ENCODE measurements around the gene ATP5ME.
A peak's percentile ranks its signal among the peaks of the same experiment; 100 is the strongest.
"Not testable (repeated sequence)": the region's sequence is repeated elsewhere in the genome, so short reads cannot be mapped to it uniquely, and the experiment has no call there.

Gene ATP5ME

GRCh38 chr4:704971-705277 lies 30.8 kb upstream of the ATP5ME start:
- DNase-seq = no peak

- DNase-seq = no peak
These were observed 30.3 kb upstream of the ATP5ME start for GRCh38 chr4:704198-704891.

GRCh38 chr4:703336-704197 lies 29.5 kb upstream of the ATP5ME start:
- DNase-seq = no peak

- DNase-seq = no peak
These were observed 28.6 kb upstream of the ATP5ME start for GRCh38 chr4:702618-703048.

- DNase-seq = no peak
These were observed 26.6 kb upstream of the ATP5ME start for GRCh38 chr4:700587-701264.

GRCh38 chr4:699816-700580 lies 25.9 kb upstream of the ATP5ME start:
- no peak for DNase-seq

- DNase-seq = not testable (repeated sequence)
These were observed 20.4 kb upstream of the ATP5ME start for GRCh38 chr4:694341-694940.

- no peak for DNase-seq
These were observed 18.9 kb upstream of the ATP5ME start for GRCh38 chr4:692771-693554.

GRCh38 chr4:689723-690122 lies 15.6 kb upstream of the ATP5ME start:
- DNase-seq = no peak

- no peak for DNase-seq
These were observed 15.0 kb upstream of the ATP5ME start, which contains the start of gene SLC49A3 for GRCh38 chr4:688854-689681. Gene SLC49A3 (minus strand): TSS chr4:689151. CDS start chr4:689127, 24 bp downstream.

GRCh38 chr4:687971-688853 lies 14.1 kb upstream of the ATP5ME start:
- DNase-seq = no peak

- DNase-seq = peak; percentile 54
These were observed 13.2 kb upstream of the ATP5ME start for GRCh38 chr4:687048-687970.

- no peak for DNase-seq
These were observed 12.5 kb upstream of the ATP5ME start for GRCh38 chr4:686413-687040.

- DNase-seq = no peak
These were observed 11.8 kb upstream of the ATP5ME start for GRCh38 chr4:685679-686412.

GRCh38 chr4:684623-685327 lies 10.7 kb upstream of the ATP5ME start:
- DNase-seq = no peak

GRCh38 chr4:683982-684622 lies 10.0 kb upstream of the ATP5ME start:
- peak; percentile 52 for DNase-seq

Measured in fibroblast of skin of right biceps (primary cell).